COLO668 (cell line): ENCODE data around the gene MFN2.

Experiments used
- DNase-seq: peaks from one replicate; lab custom pipeline; 2025; ENCODE audit not compliant: unreplicated experiment; lab: John Stamatoyannopoulos, UW

The MFN2 gene

GRCh38 chr1:11960276-11960675, 20.0 kb upstream of the MFN2 start:
- no peak for DNase-seq

DNA sequence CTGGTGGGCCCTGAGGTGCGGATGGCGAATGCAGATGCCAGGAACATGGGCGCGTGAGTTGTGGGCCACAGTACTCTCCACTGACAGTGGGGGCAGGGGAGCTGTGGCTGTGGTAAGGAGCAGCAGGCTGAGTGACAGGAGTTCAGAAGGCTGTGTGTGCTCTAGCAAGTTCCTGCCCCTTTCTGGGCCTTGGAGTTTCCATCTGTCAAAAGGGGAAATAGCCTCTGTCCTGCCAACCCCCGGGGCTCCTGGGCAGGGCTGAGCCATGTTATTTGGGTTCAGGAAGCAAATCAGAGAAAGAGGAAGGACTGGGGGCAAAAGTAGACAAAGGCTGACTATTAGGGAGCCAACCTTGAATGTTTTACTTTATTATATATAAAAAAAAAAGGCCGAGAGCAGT, 19.5 kb upstream of the MFN2 start:
- DNase-seq: no peak

DNA sequence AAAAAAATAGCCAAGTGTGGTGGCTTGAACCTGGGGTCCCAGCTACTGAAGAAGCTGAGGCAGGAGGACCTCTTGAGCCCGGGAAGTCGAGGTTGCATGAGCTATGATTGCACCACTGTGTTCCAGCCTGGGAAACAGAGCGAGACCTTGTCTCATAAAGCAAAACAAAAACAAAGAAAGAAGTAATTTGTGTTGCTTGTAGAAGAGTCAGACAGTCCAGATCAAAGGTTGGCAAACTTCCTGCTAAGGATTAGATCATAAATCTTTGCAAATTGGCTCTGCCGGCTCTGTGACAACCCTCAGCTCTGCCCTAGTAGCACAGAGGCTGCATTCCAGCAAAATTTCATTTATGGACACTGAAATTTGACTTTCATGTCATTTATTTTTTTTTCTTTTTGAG, 19.0 kb upstream of the MFN2 start:
- no peak for DNase-seq

DNA sequence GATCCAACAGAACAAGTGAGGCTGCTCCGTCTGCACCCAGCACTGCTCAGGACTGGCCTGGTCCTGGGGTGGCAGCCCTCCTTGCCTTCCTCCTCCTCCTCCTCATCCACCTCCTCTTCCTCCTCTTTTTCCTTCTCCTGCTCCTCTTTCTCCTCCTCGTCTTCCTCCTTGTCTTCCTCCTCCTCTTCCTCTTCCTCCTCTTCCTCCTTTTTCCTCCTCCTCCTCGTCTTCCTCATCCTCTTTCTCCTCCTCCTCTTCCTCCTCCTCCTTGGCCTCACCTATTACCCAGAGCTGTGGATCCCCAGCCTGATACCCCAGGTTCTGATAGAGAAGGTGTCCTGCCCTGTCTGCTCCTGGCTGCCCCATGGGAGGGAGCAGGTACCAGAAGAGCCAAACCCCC, 16.6 kb upstream of the MFN2 start:
- DNase-seq: no peak

DNA sequence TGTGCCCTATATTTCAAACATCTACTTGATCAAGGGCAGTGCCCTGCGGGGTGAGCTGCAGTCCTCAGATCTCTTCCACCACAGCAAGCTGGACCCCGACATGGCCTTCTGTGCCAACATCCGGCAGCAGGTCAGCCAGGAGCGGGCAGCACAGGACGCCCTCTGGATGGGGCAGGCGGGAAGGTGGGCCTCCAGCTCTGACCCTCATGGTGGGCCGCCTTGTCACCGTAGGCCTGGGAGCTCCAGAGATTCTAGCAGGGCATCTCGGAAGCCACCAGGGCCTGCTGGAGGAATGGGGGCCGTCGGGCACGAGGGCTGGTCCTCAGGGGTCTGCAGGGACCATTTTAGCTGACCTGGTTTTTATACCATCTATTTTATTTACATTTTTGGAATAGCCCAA, 15.6 kb upstream of the MFN2 start:
- no peak for DNase-seq

GRCh38 chr1:11967028-11967547, 13.2 kb upstream of the MFN2 start:
- peak; percentile 88 for DNase-seq

DNA sequence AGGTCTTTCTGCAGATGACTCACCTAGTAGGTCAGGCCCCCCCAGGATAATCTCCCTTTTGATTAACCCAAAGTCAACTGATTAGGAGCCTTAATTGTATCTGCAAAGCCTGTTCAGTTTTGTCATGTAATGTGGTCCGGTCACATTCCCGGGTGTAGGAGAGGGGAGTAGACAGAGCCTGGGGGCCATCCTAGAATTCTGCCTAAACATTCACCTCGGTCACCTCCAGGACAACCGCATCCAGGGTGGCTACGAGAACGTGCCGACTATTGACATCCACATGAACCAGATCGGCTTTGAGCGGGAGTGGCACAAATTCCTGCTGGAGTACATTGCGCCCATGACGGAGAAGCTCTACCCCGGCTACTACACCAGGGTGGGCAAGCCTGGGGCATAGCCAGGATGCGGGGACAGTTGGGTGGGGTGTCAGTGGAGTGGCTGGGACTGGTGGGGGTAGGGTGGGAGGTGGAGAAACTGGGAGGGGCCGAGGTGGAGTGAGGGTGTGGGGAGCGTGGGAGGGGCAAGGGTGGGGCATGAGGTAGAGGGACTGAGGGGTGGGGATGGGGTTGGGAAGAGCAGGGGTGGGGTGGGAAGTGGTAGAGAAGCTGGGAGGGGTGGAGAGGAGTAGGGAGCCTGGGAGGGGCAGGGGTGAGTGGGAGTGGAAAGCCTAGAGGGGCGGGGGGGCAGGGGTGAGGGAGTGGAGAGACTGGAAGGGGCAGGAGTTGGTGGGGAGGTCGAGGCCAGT, 9.6 kb upstream of the MFN2 start:
- DNase-seq: no peak

DNA sequence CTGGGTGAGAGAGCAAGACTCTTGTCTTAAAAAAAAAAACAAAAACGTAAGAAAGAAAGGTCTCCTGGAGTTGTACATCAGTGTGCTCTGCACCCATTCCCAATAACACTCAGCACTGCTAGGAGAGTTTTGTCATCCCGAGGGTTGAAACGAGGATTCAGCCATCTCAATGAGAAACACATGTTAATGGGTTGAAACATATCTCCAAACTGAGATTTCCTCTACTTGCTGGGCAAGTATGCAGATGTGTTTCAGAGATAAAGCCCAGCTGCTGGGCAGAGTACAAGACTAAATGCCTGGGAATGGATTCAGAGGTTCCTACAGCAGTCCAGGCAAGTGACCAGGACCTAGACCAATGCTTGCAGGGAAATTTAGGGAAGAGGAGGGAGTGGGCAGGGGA, 2.6 kb upstream of the MFN2 start:
- no peak for DNase-seq

DNA sequence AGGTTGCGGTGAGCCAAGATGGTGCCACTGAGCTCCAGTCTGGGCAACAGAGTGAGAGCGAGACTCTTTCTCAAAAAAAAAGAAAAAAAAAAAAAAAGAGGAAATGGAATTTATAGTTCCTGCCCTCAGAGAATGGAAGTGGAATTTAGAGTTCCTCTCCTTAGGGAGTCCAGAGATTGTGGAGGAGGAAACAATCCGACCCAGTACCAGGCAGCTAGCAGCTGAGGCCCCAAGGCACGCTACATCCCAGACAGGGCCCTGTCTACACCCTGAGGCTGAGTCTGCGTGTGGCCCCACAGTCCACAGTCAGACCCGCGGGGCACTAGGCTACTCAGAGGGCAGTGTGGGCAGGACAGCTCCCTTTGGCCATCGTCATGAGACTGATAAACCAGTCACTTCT, 1.9 kb upstream of the MFN2 start:
- DNase-seq: no peak

DNA sequence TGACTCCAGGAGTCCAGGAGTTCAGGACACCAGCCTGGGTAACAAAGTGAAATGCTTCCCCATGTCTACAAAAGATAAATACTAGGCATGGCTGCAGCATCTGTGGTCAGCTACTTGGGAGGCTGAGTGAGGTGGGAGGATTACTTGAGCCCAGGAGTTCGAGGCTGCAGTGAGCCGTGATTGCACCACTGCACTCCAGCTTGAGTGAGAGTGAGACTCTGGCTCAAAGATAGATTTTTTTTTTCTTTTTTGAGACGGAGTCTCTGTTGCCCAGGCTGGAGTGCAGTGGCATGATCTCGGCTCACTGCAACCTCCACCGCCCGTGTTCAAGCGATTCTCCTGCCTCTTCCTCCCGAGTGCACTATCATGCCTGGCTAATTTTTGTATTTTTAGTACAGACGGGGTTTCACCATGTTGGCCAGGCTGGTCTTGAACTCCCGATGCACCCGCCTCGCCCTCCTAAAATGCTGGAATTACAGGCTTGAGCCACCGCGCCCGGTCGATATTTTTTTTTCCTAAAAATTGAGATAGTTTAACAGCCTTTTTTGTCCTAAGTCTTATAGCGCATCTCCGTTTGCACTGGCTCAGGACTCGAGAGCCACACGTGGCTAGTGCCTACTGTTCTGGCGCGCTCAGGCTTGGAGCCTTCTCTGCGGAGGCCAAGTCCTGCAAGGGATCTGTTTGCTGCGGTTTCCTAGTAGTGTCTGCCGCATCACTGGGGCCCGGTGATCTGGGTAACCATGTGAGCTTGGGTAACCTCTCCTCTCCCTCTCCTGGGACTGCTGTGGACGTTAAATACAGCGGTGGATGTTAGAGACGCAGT, 1.0 kb upstream of the MFN2 start:
- DNase-seq: peak; percentile 86

DNA sequence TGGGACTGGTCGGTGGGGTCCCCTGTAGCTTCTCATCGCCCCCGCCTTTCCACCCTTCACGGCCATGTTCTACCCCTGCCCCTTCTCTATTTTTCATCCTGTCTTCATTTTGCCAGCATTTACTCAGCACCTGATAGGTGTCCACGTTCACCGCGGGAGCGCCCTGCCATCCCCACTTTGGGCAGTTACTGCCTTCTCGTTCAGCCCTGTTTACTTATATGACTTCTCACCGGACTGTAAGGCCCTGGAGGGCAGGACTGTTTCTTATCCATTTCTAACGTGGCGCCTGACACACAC, 380 bp downstream of the MFN2 start:
- DNase-seq: no peak

DNA sequence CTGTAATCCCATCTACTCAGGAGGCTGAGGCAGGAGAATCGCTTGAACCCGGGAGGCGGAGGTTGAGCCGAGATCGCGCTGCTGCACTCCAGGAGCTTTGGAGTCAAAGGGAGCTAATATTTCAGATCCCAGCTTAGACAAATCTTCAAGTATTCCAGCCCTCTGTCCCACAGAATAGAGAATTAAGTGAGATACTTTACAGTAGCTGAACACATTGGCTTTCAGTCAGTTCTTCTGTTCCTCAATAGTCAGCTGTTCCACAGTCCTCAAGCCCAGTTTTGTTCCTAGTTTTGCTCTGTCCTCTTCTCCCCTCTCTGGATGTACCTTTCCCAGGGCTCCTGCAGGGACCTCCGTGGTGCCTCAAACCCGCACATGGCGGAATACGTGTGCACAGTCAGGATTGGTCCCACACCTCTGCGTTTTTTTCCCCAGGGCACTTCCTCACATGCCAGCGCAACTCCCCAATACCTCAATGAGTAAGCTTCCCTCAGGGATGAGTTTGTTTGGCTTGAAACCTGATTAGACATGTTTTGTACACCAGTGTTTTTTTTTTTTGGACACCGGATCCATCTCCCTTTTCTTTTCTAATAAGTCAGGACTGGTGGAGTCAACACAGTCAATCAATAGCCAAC, 1.2 kb downstream of the MFN2 start:
- no peak for DNase-seq

GRCh38 chr1:11982010-11982392, 1.8 kb downstream of the MFN2 start:
- peak; percentile 20 for DNase-seq

GRCh38 chr1:11984121-11984520, 3.9 kb downstream of the MFN2 start:
- DNase-seq: no peak

- no peak for DNase-seq
These were observed 4.3 kb downstream of the MFN2 start for GRCh38 chr1:11984576-11984975.

DNA sequence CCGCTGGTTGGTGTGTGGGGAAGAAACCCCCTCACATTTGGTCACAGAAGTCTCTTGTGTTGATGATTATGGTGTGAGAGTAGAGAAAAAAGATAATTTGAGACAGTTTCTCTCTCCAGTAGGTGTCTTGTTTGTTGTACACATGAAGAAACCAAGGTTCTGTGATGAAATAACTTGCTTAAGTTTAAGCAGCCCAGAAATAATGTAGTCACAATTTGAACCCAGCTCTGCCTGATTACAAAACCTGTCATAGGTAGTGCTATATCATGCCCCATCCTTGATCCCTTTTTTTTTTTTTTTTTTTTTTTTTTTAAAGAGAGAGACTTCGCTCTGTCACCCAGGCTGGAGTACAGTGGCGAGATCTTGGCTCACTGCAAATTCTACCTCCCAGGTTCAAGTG, 4.9 kb downstream of the MFN2 start:
- DNase-seq: no peak

DNA sequence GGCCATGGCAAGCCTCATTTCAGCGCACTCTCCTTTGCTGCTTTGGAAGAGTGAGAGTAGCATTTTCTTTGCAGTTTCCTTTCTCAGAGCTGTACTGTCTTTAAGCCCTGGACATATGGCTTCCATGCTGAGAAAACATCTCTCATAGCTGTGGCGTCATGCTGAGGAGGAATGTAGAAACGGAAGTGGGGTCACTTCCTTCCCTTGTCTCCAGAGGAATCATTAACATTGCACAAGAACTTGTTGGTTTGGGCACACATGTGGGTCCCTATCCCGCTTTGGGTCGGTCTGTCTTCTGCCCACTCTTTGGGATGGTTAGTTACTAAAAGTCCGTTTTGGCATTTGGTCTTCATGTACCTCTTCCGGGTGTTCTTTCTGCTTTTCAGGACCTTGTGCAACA, 5.6 kb downstream of the MFN2 start:
- no peak for DNase-seq

DNA sequence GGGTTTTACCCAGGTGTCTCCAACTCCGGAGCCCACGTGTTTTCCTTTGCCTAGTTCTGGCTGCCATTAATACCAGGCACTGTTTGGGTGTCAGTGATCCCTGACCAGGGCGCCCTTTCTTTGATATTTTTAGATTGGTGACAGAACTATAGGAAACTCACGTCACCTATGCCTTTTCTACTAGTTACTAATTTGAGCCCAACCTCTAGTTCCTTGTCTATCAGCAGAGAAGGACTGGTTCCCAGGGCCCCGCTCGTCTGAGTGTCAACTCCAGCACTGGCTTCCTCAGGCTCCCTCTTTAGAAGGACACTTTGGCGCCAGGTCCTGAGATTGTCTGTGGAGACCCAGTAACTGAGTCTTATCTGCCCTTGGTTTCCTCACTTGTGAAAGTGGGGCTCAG, 9.4 kb downstream of the MFN2 start:
- no peak for DNase-seq

- no peak for DNase-seq
These were observed 10.2 kb downstream of the MFN2 start for GRCh38 chr1:11990303-11991032.

DNA sequence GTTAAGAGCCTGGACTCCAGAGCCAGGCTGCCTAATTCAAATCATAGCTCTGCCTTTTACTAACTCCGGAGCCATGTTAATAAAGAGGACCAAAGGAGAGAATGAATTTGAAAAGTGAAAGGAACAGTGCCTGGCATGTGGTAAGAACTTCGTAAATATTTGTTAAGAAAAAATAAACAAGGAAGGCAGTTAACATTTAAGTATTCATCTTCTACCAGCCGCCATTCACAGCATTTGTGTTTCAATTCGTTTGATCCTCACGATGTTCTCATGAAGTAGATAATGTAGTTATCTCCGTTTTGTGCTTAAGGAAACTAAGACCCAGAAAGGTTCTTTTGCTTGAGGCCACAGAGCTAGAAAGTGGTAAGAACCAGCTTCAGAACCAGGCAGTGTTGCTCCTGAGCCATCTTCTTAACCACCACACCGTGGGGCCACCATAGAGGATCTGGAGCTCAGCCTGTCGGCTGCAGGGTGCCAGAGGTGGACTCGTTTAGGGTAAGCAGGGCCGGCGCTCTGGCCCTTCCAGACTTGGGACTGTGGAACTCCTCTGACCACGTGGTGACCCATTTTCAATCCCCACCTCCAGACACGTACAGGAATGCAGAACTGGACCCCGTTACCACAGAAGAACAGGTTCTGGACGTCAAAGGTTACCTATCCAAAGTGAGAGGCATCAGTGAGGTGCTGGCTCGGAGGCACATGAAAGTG, 11.9 kb downstream of the MFN2 start:
- DNase-seq: no peak
